PC-3 (cell line): ENCODE measurements around the gene AMN. TPM values are rescaled to one million over a fixed set of nuclear protein-coding genes. Genes with fewer than 3 reads are reported as not detected.

ENCODE experiments used
- ATAC-seq: fragments of 200-7000 bp; cut with Tn5 transposase; 2 replicates; pipeline ENCODE4 v1.9.1; 2020; ENCODE audit warnings: mild to moderate bottlenecking, moderate library complexity
- BruUV-seq: library from RNA; stranded (reverse); fragments of 400-500 nt; replicated peaks from 2 replicates; lab custom pipeline; 2021; lab: Mats Ljungman, UMichigan
- CTCF ChIA-PET: fragments of 300-600 bp; sonication (Branson Sonifier 250); formaldehyde crosslinking; loops from one replicate; lab custom pipeline; 2022; ENCODE audit warnings: antibody characterized with exemption; lab: Charles Lee
- POLR2A ChIA-PET: fragments of 300-600 bp; sonication (Branson Sonifier 250); formaldehyde crosslinking; loops from one replicate; lab custom pipeline; 2022; ENCODE audit warnings: antibody characterized with exemption; ENCODE audit not compliant: unreplicated experiment; lab: Charles Lee
- DNase-seq: peaks from one replicate; pipeline ENCODE4 v3.0.0-alpha.2; 2015
- H2AFZ ChIP-seq: fragments of 300-600 bp; sonication (generic); 2 replicates; pipeline ENCODE4 v1.6.0; 2016; ENCODE audit warnings: antibody characterized with exemption, low read length
- H3F3A ChIP-seq: fragments of 300-600 bp; sonication (generic); one replicate; pipeline ENCODE4 v1.6.0; 2017; ENCODE audit warnings: antibody characterized with exemption, low read length, control low read depth, mild to moderate bottlenecking; ENCODE audit not compliant: unreplicated experiment
- H3K27ac ChIP-seq: fragments of 300-600 bp; sonication (generic); 2 replicates; pipeline ENCODE4 v1.5.1; 2016; ENCODE audit warnings: mild to moderate bottlenecking, low read length
- H3K27me3 ChIP-seq: fragments of 300-600 bp; sonication (generic); 2 replicates; pipeline ENCODE4 v1.6.1; 2016; ENCODE audit warnings: low read length, mixed read lengths
- H3K36me3 ChIP-seq: fragments of 300-600 bp; sonication (generic); 2 replicates; pipeline ENCODE4 v1.6.1; 2016; ENCODE audit warnings: low read depth, mixed run types, low read length, mixed read lengths
- H3K4me1 ChIP-seq: fragments of 300-600 bp; sonication (generic); 2 replicates; pipeline ENCODE4 v1.5.1; 2016; ENCODE audit warnings: low read length; ENCODE audit not compliant: insufficient read depth
- H3K4me2 ChIP-seq: fragments of 300-600 bp; sonication (generic); 2 replicates; pipeline ENCODE4 v1.6.0; 2016; ENCODE audit warnings: low read length
- H3K4me3 ChIP-seq: fragments of 300-600 bp; sonication (generic); 2 replicates; pipeline ENCODE4 v1.5.1; 2016; ENCODE audit warnings: mild to moderate bottlenecking, low read length, mixed read lengths
- H3K79me2 ChIP-seq: fragments of 300-600 bp; sonication (generic); 2 replicates; pipeline ENCODE4 v1.6.1; 2017; ENCODE audit warnings: low read length, mixed read lengths
- H3K9ac ChIP-seq: fragments of 300-600 bp; sonication (generic); 2 replicates; pipeline ENCODE4 v1.6.0; 2016; ENCODE audit warnings: mild to moderate bottlenecking, low read length
- H3K9me2 ChIP-seq: fragments of 300-600 bp; sonication (generic); replicated peaks from 2 replicates; pipeline ENCODE4 v1.6.1; 2016; ENCODE audit warnings: mixed run types, low read length, mixed read lengths
- H3K9me3 ChIP-seq: fragments of 300-600 bp; sonication (generic); 2 replicates; pipeline ENCODE4 v1.6.1; 2016; ENCODE audit warnings: low read length, mixed read lengths
- H4K20me1 ChIP-seq: fragments of 300-600 bp; sonication (generic); 2 replicates; pipeline ENCODE4 v1.6.1; 2016; ENCODE audit warnings: low read length, mixed read lengths
- EZH2 ChIP-seq: fragments of 300-600 bp; sonication (generic); IDR thresholded peaks from one replicate; pipeline ENCODE4 v1.6.1; 2017; ENCODE audit warnings: antibody characterized with exemption, mild to moderate bottlenecking, low read length; ENCODE audit not compliant: unreplicated experiment
- EZH2phosphoT487 ChIP-seq: fragments of 300-600 bp; sonication (generic); IDR thresholded peaks from 2 replicates; pipeline ENCODE4 v1.6.1; 2018; ENCODE audit warnings: mild to moderate bottlenecking, antibody characterized with exemption, low read length, borderline replicate concordance
- intact Hi-C: fragments of 100-400 bp; cut with micrococcal nuclease; formaldehyde crosslinking; loops from 2 replicates; pipeline ENCODE4 v1.9.0; 2023
- total RNA-seq: library from RNA; depleted of rRNA; stranded (reverse); fragments of >200 nt; gene quantifications from 2 replicates; pipeline ENCODE4 v1.2.3, GENCODE V29; 2014
- TF ChIP-seq, protein P1 (sequence below): fragments of 300-600 bp; sonication (generic); conservative IDR thresholded peaks from 2 replicates; pipeline ENCODE4 v1.5.1; 2017; ENCODE audit warnings: antibody characterized with exemption, low read depth, mild to moderate bottlenecking, low read length

The AMN gene
- total RNA-seq, 1 experiment from 2014 or later = not detected

DNA sequence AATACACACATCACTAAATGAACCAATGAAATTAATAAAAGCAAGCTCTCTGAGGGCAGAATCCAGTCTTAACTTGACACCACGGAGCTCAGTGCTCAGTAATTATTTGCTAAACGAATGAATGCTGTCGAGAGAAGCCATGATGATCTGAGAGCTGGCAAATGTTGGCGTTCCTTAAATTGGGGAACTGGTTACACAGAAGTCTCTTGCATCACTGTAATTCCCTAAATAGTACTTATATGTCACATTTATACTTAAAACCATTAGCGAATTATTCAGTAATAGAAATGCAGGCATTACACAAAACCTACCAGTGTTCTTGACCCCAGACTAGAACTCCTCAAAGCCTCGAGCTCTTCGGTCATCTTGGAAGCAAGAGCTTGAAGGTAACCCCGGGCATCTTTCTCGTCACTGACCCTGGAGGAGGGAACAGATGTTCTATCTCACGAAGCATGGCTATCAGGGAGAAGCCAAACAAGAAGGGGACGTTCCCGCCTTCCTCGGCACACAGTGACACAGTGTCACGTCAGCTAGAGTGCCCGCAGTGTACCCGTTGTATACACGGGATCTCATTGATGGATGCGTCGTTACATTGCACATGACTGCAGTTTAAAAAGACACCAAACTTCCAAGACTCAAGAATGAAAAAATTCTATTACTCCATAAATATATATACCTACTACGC lies 43.6 kb downstream of the AMN start:
- no peak for ATAC-seq
- Histone ChIP-seq H3K9ac (no peak overlapping the region), H3F3A (no peaks in the 10 kb centered on the region), H3K27ac (no peak overlapping the region), H3K4me2 (no peak overlapping the region), H3K9me3 (no peaks in the 10 kb centered on the region), H4K20me1 (no peaks in the 10 kb centered on the region), H3K27me3 (no peaks in the 10 kb centered on the region), H2AFZ (no peak overlapping the region), H3K36me3 (peaks cover 62% of the 10 kb centered on the region), H3K4me1 (no peaks in the 10 kb centered on the region), H3K9me2 (no peaks in the 10 kb centered on the region), H3K79me2 (no peaks in the 10 kb centered on the region), H3K4me3 (no peak overlapping the region)
- ChIA-PET CTCF (no interaction called here), POLR2A (interaction anchor here (0.6 kb wide), 1 partner anchor 31 kb away, joined by 3 read pairs; no protein-coding TSS in a partner anchor)
- intact Hi-C loops = no loop called here
- TF ChIP-seq, protein P1, sequence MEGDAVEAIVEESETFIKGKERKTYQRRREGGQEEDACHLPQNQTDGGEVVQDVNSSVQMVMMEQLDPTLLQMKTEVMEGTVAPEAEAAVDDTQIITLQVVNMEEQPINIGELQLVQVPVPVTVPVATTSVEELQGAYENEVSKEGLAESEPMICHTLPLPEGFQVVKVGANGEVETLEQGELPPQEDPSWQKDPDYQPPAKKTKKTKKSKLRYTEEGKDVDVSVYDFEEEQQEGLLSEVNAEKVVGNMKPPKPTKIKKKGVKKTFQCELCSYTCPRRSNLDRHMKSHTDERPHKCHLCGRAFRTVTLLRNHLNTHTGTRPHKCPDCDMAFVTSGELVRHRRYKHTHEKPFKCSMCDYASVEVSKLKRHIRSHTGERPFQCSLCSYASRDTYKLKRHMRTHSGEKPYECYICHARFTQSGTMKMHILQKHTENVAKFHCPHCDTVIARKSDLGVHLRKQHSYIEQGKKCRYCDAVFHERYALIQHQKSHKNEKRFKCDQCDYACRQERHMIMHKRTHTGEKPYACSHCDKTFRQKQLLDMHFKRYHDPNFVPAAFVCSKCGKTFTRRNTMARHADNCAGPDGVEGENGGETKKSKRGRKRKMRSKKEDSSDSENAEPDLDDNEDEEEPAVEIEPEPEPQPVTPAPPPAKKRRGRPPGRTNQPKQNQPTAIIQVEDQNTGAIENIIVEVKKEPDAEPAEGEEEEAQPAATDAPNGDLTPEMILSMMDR = no peak
- no peak for TF ChIP-seq EZH2
- no peak for TF ChIP-seq EZH2phosphoT487
- DNase-seq = no peak
- no TSS peak for BruUV-seq

DNA sequence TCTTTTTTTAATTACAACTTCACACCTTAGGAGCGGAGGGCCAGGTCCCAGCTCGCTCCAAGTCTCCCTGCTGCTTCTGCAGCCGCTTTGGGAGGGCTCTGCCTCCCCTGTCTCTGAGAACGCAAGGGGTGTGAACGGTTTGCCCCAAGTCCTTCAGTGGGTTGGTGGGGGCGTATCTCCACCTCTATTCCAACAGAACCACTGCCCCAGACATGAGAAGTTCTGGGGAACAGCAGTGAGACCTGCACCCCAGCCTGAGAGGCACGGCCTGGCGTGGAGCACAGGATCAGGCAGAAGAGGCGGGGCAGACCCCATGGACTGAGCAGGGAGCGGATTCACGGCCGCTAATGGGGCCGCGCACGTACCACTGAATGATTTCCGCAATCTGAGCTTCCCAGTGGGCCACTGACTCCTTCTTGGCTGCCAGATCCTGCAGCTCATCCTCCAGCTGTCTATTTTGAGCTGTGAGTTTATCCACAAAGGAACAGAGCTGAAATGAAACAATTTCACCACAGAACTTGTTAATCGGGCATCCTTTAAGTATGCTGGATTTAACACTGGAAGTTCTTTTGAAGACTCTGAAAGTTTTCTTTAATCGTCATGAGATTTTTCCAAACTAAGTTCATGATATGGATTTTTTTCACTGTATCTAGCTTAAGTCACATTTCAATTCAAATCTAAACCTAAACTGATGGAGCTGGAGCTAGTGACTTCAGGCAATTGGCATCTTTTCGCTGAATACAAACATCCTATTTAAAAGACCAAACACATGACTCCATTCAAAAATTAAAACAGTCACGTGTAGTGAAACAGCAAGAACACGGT lies 44.4 kb downstream of the AMN start:
- H3K36me3 ChIP-seq = peaks cover 67% of the 10 kb centered on the region
- DNase-seq = no peak
- ATAC-seq = no peak
- H3K79me2 ChIP-seq = no peaks in the 10 kb centered on the region
- no peak overlapping the region for H3K9ac ChIP-seq
- TF ChIP-seq EZH2 (no peak), EZH2phosphoT487 (no peak)
- TF ChIP-seq, protein P1 = no peak
- CTCF ChIA-PET = no interaction called here
- H2AFZ ChIP-seq = no peak overlapping the region
- no peaks in the 10 kb centered on the region for H3K4me1 ChIP-seq
- no peaks in the 10 kb centered on the region for H4K20me1 ChIP-seq
- no TSS peak for BruUV-seq
- no peak overlapping the region for H3K27ac ChIP-seq
- H3K27me3 ChIP-seq = no peaks in the 10 kb centered on the region
- POLR2A ChIA-PET = no interaction called here
- no peaks in the 10 kb centered on the region for H3K9me2 ChIP-seq
- intact Hi-C loops = no loop called here
- no peak overlapping the region for H3K4me2 ChIP-seq
- H3K4me3 ChIP-seq = no peak overlapping the region
- no peaks in the 10 kb centered on the region for H3F3A ChIP-seq
- H3K9me3 ChIP-seq = no peaks in the 10 kb centered on the region

DNA sequence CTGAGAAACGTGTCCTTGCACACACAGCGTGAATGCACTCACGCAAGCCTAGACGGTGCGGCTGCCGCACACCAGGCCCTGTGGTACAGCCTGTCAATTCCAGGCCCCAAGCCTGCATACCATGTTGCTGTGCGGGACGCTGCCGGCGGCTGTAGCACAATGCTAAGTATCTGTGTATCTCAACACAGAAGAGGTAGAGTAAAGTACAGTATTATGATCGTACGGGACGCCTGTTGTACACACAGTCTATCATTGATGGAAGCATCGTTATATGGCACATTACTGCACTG lies 45.0 kb downstream of the AMN start:
- no TSS peak for BruUV-seq
- no peak overlapping the region for H3K4me3 ChIP-seq
- no peak overlapping the region for H2AFZ ChIP-seq
- H4K20me1 ChIP-seq = no peaks in the 10 kb centered on the region
- peaks cover 66% of the 10 kb centered on the region for H3K36me3 ChIP-seq
- no peak for DNase-seq
- ChIA-PET CTCF (no interaction called here), POLR2A (no interaction called here)
- ATAC-seq = no peak
- no peaks in the 10 kb centered on the region for H3K4me1 ChIP-seq
- TF ChIP-seq EZH2phosphoT487 (no peak), EZH2 (no peak)
- TF ChIP-seq, protein P1 = no peak
- H3K27ac ChIP-seq = no peak overlapping the region
- H3K9me3 ChIP-seq = no peaks in the 10 kb centered on the region
- no peak overlapping the region for H3K4me2 ChIP-seq
- H3F3A ChIP-seq = no peaks in the 10 kb centered on the region
- intact Hi-C loops = no loop called here
- H3K27me3 ChIP-seq = no peaks in the 10 kb centered on the region
- H3K9ac ChIP-seq = no peak overlapping the region
- H3K79me2 ChIP-seq = no peaks in the 10 kb centered on the region
- no peaks in the 10 kb centered on the region for H3K9me2 ChIP-seq
